Measurements from ENCODE around the gene NTM. TPM values are rescaled to one million over a fixed set of nuclear protein-coding genes. Genes with fewer than 3 reads are reported as not detected.
A peak's percentile ranks its signal among the peaks of the same experiment; 100 is the strongest.

Gene NTM
- total and polyA plus RNA-seq, 5 donors = 35.0 to 148 (median 88.2) TPM

GRCh38 chr11:132220474-132220873 is 850.1 kb downstream of the NTM start:
- H3K4me1 ChIP-seq (ENCODE audit: control insufficient read depth, insufficient read depth, low read length) = no peaks in the 10 kb centered on the region
- no peak overlapping the region for H3K4me3 ChIP-seq (ENCODE audit: low read length)
- H3K27ac ChIP-seq (ENCODE audit: low read length) = no peak overlapping the region
- no peak for ATAC-seq
- H3K27me3 ChIP-seq (ENCODE audit: control insufficient read depth, insufficient read depth) = no peaks in the 10 kb centered on the region
- H3K9me3 ChIP-seq (ENCODE audit: control insufficient read depth, low read length) = no peaks in the 10 kb centered on the region
- DNase-seq = no peak
- intact Hi-C loops (cut with DNase I) = no loop called here
- 49% methylated on average over 1 of the region's 1 CpG for WGBS

- H3K27me3 ChIP-seq (ENCODE audit: control insufficient read depth, insufficient read depth) = no peaks in the 10 kb centered on the region
- no peak for ATAC-seq
- 93% methylated on average over 2 of the region's 2 CpGs for WGBS
- no peaks in the 10 kb centered on the region for H3K4me1 ChIP-seq (ENCODE audit: control insufficient read depth, insufficient read depth, low read length)
- H3K27ac ChIP-seq (ENCODE audit: low read length) = no peak overlapping the region
- intact Hi-C loops (cut with DNase I) = no loop called here
- no peak for DNase-seq
- no peak overlapping the region for H3K4me3 ChIP-seq (ENCODE audit: low read length)
- no peaks in the 10 kb centered on the region for H3K9me3 ChIP-seq (ENCODE audit: control insufficient read depth, low read length)
Measured at GRCh38 chr11:132222345-132222744, 851.9 kb downstream of the NTM start.

- Histone ChIP-seq H3K9me3 (ENCODE audit: control insufficient read depth, low read length) (no peaks in the 10 kb centered on the region), H3K27ac (ENCODE audit: low read length) (no peak overlapping the region), H3K4me1 (ENCODE audit: control insufficient read depth, insufficient read depth, low read length) (no peaks in the 10 kb centered on the region), H3K27me3 (ENCODE audit: control insufficient read depth, insufficient read depth) (no peaks in the 10 kb centered on the region), H3K4me3 (ENCODE audit: low read length) (no peak overlapping the region)
- 93% methylated on average over 4 of the region's 4 CpGs for WGBS
- DNase-seq = no peak
- intact Hi-C loops (cut with DNase I) = no loop called here
- ATAC-seq = no peak
Measured at GRCh38 chr11:132226522-132226921, 856.1 kb downstream of the NTM start.

- no peak overlapping the region for H3K27ac ChIP-seq (ENCODE audit: low read length)
- WGBS = 85% methylated on average over 11 of the region's 11 CpGs
- H3K4me1 ChIP-seq (ENCODE audit: control insufficient read depth, insufficient read depth, low read length) = no peaks in the 10 kb centered on the region
- H3K4me3 ChIP-seq (ENCODE audit: low read length) = no peak overlapping the region
- ATAC-seq = no peak
- H3K9me3 ChIP-seq (ENCODE audit: control insufficient read depth, low read length) = no peaks in the 10 kb centered on the region
- no peak for DNase-seq
- intact Hi-C loops (cut with DNase I) = no loop called here
- no peaks in the 10 kb centered on the region for H3K27me3 ChIP-seq (ENCODE audit: control insufficient read depth, insufficient read depth)
Measured at GRCh38 chr11:132228746-132229325, 858.4 kb downstream of the NTM start.

GRCh38 chr11:132231656-132232347 is 861.4 kb downstream of the NTM start:
- ATAC-seq (peak; percentile 66 to 76), DNase-seq (no peak)
- H3K4me1 ChIP-seq (ENCODE audit: control insufficient read depth, insufficient read depth, low read length) = no peaks in the 10 kb centered on the region
- H3K4me3 ChIP-seq (ENCODE audit: low read length) = no peak overlapping the region
- no peaks in the 10 kb centered on the region for H3K27me3 ChIP-seq (ENCODE audit: control insufficient read depth, insufficient read depth)
- H3K27ac ChIP-seq (ENCODE audit: low read length) = no peak overlapping the region
- intact Hi-C loops (cut with DNase I) = no loop called here
- H3K9me3 ChIP-seq (ENCODE audit: control insufficient read depth, low read length) = no peaks in the 10 kb centered on the region
- 56% methylated on average over 13 of the region's 13 CpGs for WGBS

- whole genome bisulfite sequencing = 74% methylated on average over 4 of the region's 4 CpGs
- H3K27ac ChIP-seq (ENCODE audit: low read length) = no peak overlapping the region
- DNase-seq (no peak), ATAC-seq (no peak)
- H3K4me1 ChIP-seq (ENCODE audit: control insufficient read depth, insufficient read depth, low read length) = no peaks in the 10 kb centered on the region
- no peak overlapping the region for H3K4me3 ChIP-seq (ENCODE audit: low read length)
- intact Hi-C loops (cut with DNase I) = no loop called here
- H3K27me3 ChIP-seq (ENCODE audit: control insufficient read depth, insufficient read depth) = no peaks in the 10 kb centered on the region
- H3K9me3 ChIP-seq (ENCODE audit: control insufficient read depth, low read length) = no peaks in the 10 kb centered on the region
Measured at GRCh38 chr11:132234878-132235277, 864.5 kb downstream of the NTM start.

GRCh38 chr11:132237781-132238180 is 867.4 kb downstream of the NTM start:
- H3K27me3 ChIP-seq (ENCODE audit: control insufficient read depth, insufficient read depth) = no peaks in the 10 kb centered on the region
- H3K27ac ChIP-seq (ENCODE audit: low read length) = no peak overlapping the region
- intact Hi-C loops (cut with DNase I) = no loop called here
- H3K4me3 ChIP-seq (ENCODE audit: low read length) = no peak overlapping the region
- WGBS = 90% methylated on average over 9 of the region's 9 CpGs
- no peaks in the 10 kb centered on the region for H3K4me1 ChIP-seq (ENCODE audit: control insufficient read depth, insufficient read depth, low read length)
- DNase-seq (no peak), ATAC-seq (no peak)
- H3K9me3 ChIP-seq (ENCODE audit: control insufficient read depth, low read length) = no peaks in the 10 kb centered on the region

GRCh38 chr11:132238331-132238866 is 868.0 kb downstream of the NTM start:
- no peak overlapping the region for H3K27ac ChIP-seq (ENCODE audit: low read length)
- no peaks in the 10 kb centered on the region for H3K27me3 ChIP-seq (ENCODE audit: control insufficient read depth, insufficient read depth)
- ATAC-seq (no peak), DNase-seq (no peak)
- intact Hi-C loops (cut with DNase I) = no loop called here
- no peaks in the 10 kb centered on the region for H3K4me1 ChIP-seq (ENCODE audit: control insufficient read depth, insufficient read depth, low read length)
- H3K4me3 ChIP-seq (ENCODE audit: low read length) = no peak overlapping the region
- no peaks in the 10 kb centered on the region for H3K9me3 ChIP-seq (ENCODE audit: control insufficient read depth, low read length)
- WGBS = 82% methylated on average over 7 of the region's 7 CpGs

- no peak for DNase-seq
- Histone ChIP-seq H3K4me3 (ENCODE audit: low read length) (no peak overlapping the region), H3K27ac (ENCODE audit: low read length) (no peak overlapping the region), H3K27me3 (ENCODE audit: control insufficient read depth, insufficient read depth) (no peaks in the 10 kb centered on the region), H3K4me1 (ENCODE audit: control insufficient read depth, insufficient read depth, low read length) (no peaks in the 10 kb centered on the region), H3K9me3 (ENCODE audit: control insufficient read depth, low read length) (no peaks in the 10 kb centered on the region)
- ATAC-seq = no peak
- 81% methylated on average over 5 of the region's 5 CpGs for WGBS
- intact Hi-C loops (cut with DNase I) = no loop called here
Measured at GRCh38 chr11:132240374-132240773, 870.0 kb downstream of the NTM start.

- H3K27me3 ChIP-seq (ENCODE audit: control insufficient read depth, insufficient read depth) = no peaks in the 10 kb centered on the region
- H3K4me3 ChIP-seq (ENCODE audit: low read length) = no peak overlapping the region
- DNase-seq (no peak), ATAC-seq (no peak)
- H3K9me3 ChIP-seq (ENCODE audit: control insufficient read depth, low read length) = no peaks in the 10 kb centered on the region
- H3K4me1 ChIP-seq (ENCODE audit: control insufficient read depth, insufficient read depth, low read length) = no peaks in the 10 kb centered on the region
- H3K27ac ChIP-seq (ENCODE audit: low read length) = no peak overlapping the region
- intact Hi-C loops (cut with DNase I) = no loop called here
- WGBS = 53% methylated on average over 5 of the region's 5 CpGs
Measured at GRCh38 chr11:132242632-132243031, 872.2 kb downstream of the NTM start.

GRCh38 chr11:132244846-132245245 is 874.4 kb downstream of the NTM start:
- no peak for ATAC-seq

More at GRCh38 chr11:132244846-132245245, 874.4 kb downstream of the NTM start:
- WGBS = 75% methylated on average over 13 of the region's 13 CpGs
- DNase-seq = no peak
- H3K27ac ChIP-seq (ENCODE audit: low read length) = peak overlapping the region; percentile 32
- H3K4me3 ChIP-seq (ENCODE audit: low read length) = no peak overlapping the region
- no peaks in the 10 kb centered on the region for H3K27me3 ChIP-seq (ENCODE audit: control insufficient read depth, insufficient read depth)
- no peaks in the 10 kb centered on the region for H3K4me1 ChIP-seq (ENCODE audit: control insufficient read depth, insufficient read depth, low read length)
- no peaks in the 10 kb centered on the region for H3K9me3 ChIP-seq (ENCODE audit: control insufficient read depth, low read length)
- intact Hi-C loops (cut with DNase I) = no loop called here
